ENCODE results near the gene KLRF2. TPM values are rescaled to one million over a fixed set of nuclear protein-coding genes. Genes with fewer than 3 reads are reported as not detected.

The KLRF2 gene
- total and polyA plus RNA-seq, 2 experiments from 2014 or later = not detected

- H3K9me3 ChIP-seq (ENCODE audit: low read depth) = no peaks in the 10 kb centered on the region
- no peak for DNase-seq (ENCODE audit: low read depth in 1 of 2, low spot score in 1 of 2)
- TF ChIP-seq CTCF (IDR thresholded peaks at IDR 0.05; ENCODE audit: low read depth, low read length) = no peak
- no peak overlapping the region for H3K4me3 ChIP-seq
- no peaks in the 10 kb centered on the region for H3K36me3 ChIP-seq
- no peak overlapping the region for H3K27ac ChIP-seq
- no peaks in the 10 kb centered on the region for H3K4me1 ChIP-seq (ENCODE audit: low read depth)
- no peaks in the 10 kb centered on the region for H3K27me3 ChIP-seq
Observed at GRCh38 chr12:9888665-9889273, 7.5 kb downstream of the KLRF2 start.

GRCh38 chr12:9895215-9895971, 14.1 kb downstream of the KLRF2 start:
- Histone ChIP-seq H3K27me3 (no peaks in the 10 kb centered on the region), H3K27ac (no peak overlapping the region), H3K9me3 (ENCODE audit: low read depth) (no peaks in the 10 kb centered on the region), H3K4me3 (no peak overlapping the region), H3K36me3 (no peaks in the 10 kb centered on the region), H3K4me1 (ENCODE audit: low read depth) (peaks cover 9% of the 10 kb centered on the region)
- TF ChIP-seq CTCF (IDR thresholded peaks at IDR 0.05; ENCODE audit: low read depth, low read length) = no peak
- DNase-seq (ENCODE audit: low read depth in 1 of 2, low spot score in 1 of 2) = no peak

- Histone ChIP-seq H3K27ac (no peak overlapping the region), H3K27me3 (no peaks in the 10 kb centered on the region), H3K36me3 (no peaks in the 10 kb centered on the region), H3K4me1 (ENCODE audit: low read depth) (peaks cover 9% of the 10 kb centered on the region), H3K9me3 (ENCODE audit: low read depth) (no peaks in the 10 kb centered on the region), H3K4me3 (no peak overlapping the region)
- no peak for DNase-seq (ENCODE audit: low read depth in 1 of 2, low spot score in 1 of 2)
- no peak for TF ChIP-seq CTCF (IDR thresholded peaks at IDR 0.05; ENCODE audit: low read depth, low read length)
Observed at GRCh38 chr12:9897535-9897934, 16.2 kb downstream of the KLRF2 start.

- no peaks in the 10 kb centered on the region for H3K27me3 ChIP-seq
- no peak overlapping the region for H3K27ac ChIP-seq
- DNase-seq (ENCODE audit: low read depth in 1 of 2, low spot score in 1 of 2) = no peak
- peaks cover 9% of the 10 kb centered on the region for H3K4me1 ChIP-seq (ENCODE audit: low read depth)
- no peak for TF ChIP-seq CTCF (IDR thresholded peaks at IDR 0.05; ENCODE audit: low read depth, low read length)
- H3K36me3 ChIP-seq = no peaks in the 10 kb centered on the region
- H3K9me3 ChIP-seq (ENCODE audit: low read depth) = no peaks in the 10 kb centered on the region
- no peak overlapping the region for H3K4me3 ChIP-seq
Observed at GRCh38 chr12:9899209-9899608, 17.9 kb downstream of the KLRF2 start.

GRCh38 chr12:9900930-9901329, 19.6 kb downstream of the KLRF2 start:
- DNase-seq (ENCODE audit: low read depth in 1 of 2, low spot score in 1 of 2) = no peak
- Histone ChIP-seq H3K27me3 (no peaks in the 10 kb centered on the region), H3K9me3 (ENCODE audit: low read depth) (no peaks in the 10 kb centered on the region), H3K36me3 (no peaks in the 10 kb centered on the region), H3K27ac (no peak overlapping the region), H3K4me3 (no peak overlapping the region), H3K4me1 (ENCODE audit: low read depth) (no peaks in the 10 kb centered on the region)
- no peak for TF ChIP-seq CTCF (IDR thresholded peaks at IDR 0.05; ENCODE audit: low read depth, low read length)

All from cardiac muscle cell (in vitro differentiated cells and primary cell).